A549 (cell line): ENCODE data around the gene ACSL5.

Experiments used
- BHLHE40 ChIP-seq: IDR thresholded peaks from 2 replicates; pipeline ENCODE4 v1.6.1; 2012; ENCODE audit warnings: low read depth, low read length, inconsistent platforms
- CBX2 ChIP-seq: fragments of 200-600 bp; sonication (generic); IDR thresholded peaks from 2 replicates; pipeline ENCODE4 v1.6.1; 2016; ENCODE audit warnings: low read depth, mild to moderate bottlenecking, borderline replicate concordance
- CTCF ChIP-seq: fragments of >200 bp; sonication (Bioruptor Twin); formaldehyde crosslinking; IDR thresholded peaks from 3 replicates; pipeline ENCODE4 v1.5.1; 2016
- HDAC2 ChIP-seq: fragments of 200-600 bp; sonication (generic); IDR thresholded peaks from 2 replicates; pipeline ENCODE4 v1.6.1; 2016
- MAX ChIP-seq: IDR thresholded peaks from 2 replicates; pipeline ENCODE4 v1.6.1; 2012
- MAZ ChIP-seq: fragments of 150-350 bp; IDR thresholded peaks from 2 replicates; pipeline ENCODE4 v1.6.1; 2014; ENCODE audit warnings: antibody characterized with exemption, low read depth, low read length, borderline replicate concordance
- MYC ChIP-seq: IDR thresholded peaks from 2 replicates; pipeline ENCODE4 v1.6.1; 2012; ENCODE audit warnings: mild to moderate bottlenecking, inconsistent platforms, low read length, improper control_type of control experiment, borderline replicate concordance
- PBX3 ChIP-seq: IDR thresholded peaks from 2 replicates; pipeline ENCODE4 v1.6.1; 2012
- POLR2AphosphoS2 ChIP-seq: conservative IDR thresholded peaks from 2 replicates; pipeline ENCODE4 v1.6.1; 2012; ENCODE audit warnings: low read length, improper control_type of control experiment, inconsistent platforms
- RAD21 ChIP-seq, 2 experiments: fragments of >200 bp in 1 of 2; sonication (Bioruptor Twin) in 1 of 2; formaldehyde crosslinking in 1 of 2; IDR thresholded peaks in 1 of 2; conservative IDR thresholded peaks in 1 of 2; 2 replicates in 1 of 2; 3 replicates in 1 of 2; pipeline ENCODE4 v1.6.1; 2012 to 2018; ENCODE audit warnings: inconsistent platforms in 1 of 2
- RNF2 ChIP-seq: fragments of 200-600 bp; sonication (generic); IDR thresholded peaks from 2 replicates; pipeline ENCODE4 v1.6.1; 2016; ENCODE audit warnings: low read depth, mild to moderate bottlenecking, antibody characterized with exemption, moderate library complexity, borderline replicate concordance
- ZC3H11A ChIP-seq: fragments of 450-650 bp; IDR thresholded peaks from 2 replicates; pipeline ENCODE4 v1.6.1; 2014; ENCODE audit warnings: antibody characterized with exemption, mild to moderate bottlenecking
- ZSCAN20 ChIP-seq: fragments of 250-450 bp; sonication (Bioruptor Pico); IDR thresholded peaks from 2 replicates; pipeline ENCODE4 v1.8.0; 2022; ENCODE audit warnings: mild to moderate bottlenecking, moderate library complexity
- TF ChIP-seq, protein P1 (sequence below): fragments of 450-650 bp; IDR thresholded peaks from 2 replicates; pipeline ENCODE4 v1.6.1; 2014; ENCODE audit warnings: antibody characterized with exemption

GRCh38 chr10:112446855-112447619, 73.1 kb downstream of the ACSL5 start, which contains the start of the genes VTI1A and ZDHHC6:
- TF ChIP-seq CTCF (no peak), ZC3H11A (0 out of 2 replicates have a peak, but pooled peaks have one; percentile 14), HDAC2 (peak; percentile 75; the same call in 1 of the 2 replicates), BHLHE40 (no peak), PBX3 (no peak), POLR2AphosphoS2 (no peak), MYC (peak; percentile 59; the same call in 1 of the 2 replicates), RAD21 (conservative IDR thresholded peaks at IDR 0.05 in 1 of 2, IDR thresholded peaks at IDR 0.05 in 1 of 2) (no peak), MAX (peak; percentile 80; the same call in 1 of the 2 replicates), RNF2 (no peak), ZSCAN20 (CRISPR knock-in tag) (no peak), CBX2 (no peak), MAZ (no peak)
- TF ChIP-seq, protein P1, sequence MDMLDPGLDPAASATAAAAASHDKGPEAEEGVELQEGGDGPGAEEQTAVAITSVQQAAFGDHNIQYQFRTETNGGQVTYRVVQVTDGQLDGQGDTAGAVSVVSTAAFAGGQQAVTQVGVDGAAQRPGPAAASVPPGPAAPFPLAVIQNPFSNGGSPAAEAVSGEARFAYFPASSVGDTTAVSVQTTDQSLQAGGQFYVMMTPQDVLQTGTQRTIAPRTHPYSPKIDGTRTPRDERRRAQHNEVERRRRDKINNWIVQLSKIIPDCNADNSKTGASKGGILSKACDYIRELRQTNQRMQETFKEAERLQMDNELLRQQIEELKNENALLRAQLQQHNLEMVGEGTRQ = no peak
